HG03095 (cell line): ENCODE measurements around the gene GARIN6.
"Not testable (repeated sequence)": the region's sequence is repeated elsewhere in the genome, so short reads cannot be mapped to it uniquely, and the experiment has no call there.

ENCODE experiments used
- ATAC-seq: cut with Tn5 transposase; IDR thresholded peaks from one replicate; pipeline ENCODE4 v1.9.1; 2021; ENCODE audit warnings: moderate library complexity; ENCODE audit not compliant: unreplicated experiment

Gene GARIN6

DNA sequence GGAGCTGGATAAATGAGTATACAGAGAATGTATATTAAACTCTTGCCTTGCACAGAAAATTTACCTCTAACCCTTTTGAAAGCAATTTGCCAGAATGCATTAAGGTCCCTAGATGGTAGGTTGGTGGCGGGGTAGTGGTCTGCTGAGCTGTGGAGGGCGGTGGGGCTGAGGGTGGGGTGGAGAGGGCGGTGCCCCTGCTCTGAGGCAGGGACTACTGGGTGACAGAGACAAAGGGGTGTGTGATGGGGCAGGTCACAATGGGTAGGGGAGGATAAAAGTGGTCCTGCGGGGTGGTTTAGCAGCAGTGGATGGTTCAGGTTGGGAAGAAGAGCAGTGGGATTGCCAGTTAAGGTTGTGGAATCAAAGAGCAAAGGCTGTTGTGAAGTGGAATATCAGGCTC is at the start of gene GARIN6:
Gene GARIN6, plus strand, starts transcription at position 301 of the 400 bp plus-strand sequence. CDS start 422 bp downstream, outside the sequence.
- no peak for ATAC-seq

DNA sequence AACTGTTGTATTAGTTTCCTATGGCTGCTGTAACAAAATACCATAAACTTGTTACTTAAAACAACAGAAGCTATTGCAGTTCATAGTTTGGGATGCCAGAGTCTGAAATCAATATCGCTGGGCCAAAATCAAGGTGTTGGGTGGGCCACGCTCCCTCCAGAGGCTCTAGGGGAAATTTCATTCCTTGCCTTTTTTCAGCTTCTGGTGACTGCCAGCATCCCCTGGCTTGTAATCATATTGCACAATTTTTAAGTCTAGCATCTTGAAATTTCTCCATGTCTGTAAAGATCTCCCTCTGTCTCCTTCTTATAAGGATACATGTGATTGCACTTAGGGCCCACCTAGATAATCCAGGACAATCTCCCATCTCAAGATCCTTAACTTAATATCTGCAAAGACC is 48.8 kb upstream of the GARIN6 start:
- no peak for ATAC-seq

DNA sequence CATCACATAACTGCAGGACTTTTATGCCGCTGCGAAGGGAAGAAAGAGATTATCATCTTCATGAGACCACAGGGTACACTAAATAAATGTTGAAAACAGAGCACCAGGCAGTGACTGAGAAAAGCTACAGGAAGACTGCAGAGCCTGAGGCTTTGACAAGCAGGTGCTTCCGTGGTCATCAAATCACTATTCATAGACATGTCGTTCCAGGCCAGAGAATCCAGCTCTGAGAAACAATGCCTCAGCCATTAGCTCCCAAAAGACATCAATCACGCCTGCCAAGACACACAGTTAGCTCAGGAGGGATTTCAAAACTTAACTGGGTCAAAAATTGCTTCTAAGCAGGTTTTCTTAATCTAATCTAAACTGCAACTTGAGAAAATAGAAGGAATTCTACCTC is 47.2 kb upstream of the GARIN6 start:
- ATAC-seq = peak; percentile 83

DNA sequence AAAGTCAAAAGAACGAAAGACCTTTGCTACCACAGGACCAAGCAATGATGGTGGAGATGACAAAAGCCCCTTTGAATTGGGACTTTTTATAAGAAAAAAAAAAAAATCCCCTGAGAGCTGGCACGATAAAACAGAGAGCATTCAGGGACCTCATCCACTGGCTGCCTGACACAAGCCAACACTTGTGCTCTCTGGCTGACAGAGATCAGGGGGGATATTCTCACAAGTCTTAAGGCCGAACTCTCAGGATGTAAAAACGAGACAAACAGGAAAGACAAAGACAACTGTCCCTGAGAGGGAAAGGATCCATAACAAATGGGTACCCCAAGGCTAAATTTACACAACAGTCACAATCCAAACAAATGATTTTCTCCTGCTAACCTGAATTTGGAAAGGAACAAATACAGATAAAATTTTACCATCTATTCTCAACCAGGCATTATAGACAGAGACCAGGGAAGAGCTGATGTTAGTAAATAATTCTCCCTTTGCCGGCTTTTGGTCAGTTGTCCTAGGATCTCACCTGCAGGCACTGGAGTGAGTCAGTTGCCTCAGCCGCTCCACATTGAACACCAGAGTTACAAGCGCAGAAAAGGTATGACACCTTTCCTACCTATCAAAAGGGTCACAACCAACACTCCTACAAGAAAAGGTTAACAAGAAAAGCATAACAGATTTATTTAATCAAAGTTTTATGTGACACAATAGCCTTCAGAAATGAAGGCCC is 37.9 kb upstream of the GARIN6 start:
- no peak for ATAC-seq

DNA sequence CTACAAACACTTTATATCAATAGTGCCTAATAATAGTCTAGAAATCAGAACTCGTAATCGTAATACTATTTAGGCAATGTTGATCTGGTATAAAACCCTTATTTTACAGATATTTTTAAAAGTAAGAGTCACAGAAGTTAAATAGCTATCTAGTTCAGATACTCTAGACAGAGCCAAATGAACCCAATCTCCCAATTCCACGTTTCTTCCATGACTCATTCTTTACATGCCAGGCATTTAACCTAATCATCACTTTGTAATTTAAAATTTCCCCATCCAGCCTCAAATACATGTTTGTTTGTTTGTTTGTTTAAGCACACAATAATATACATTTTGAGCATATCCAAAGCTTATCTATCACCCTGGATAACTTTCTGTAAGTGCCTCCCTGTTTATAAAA is 36.4 kb upstream of the GARIN6 start:
- no peak for ATAC-seq

DNA sequence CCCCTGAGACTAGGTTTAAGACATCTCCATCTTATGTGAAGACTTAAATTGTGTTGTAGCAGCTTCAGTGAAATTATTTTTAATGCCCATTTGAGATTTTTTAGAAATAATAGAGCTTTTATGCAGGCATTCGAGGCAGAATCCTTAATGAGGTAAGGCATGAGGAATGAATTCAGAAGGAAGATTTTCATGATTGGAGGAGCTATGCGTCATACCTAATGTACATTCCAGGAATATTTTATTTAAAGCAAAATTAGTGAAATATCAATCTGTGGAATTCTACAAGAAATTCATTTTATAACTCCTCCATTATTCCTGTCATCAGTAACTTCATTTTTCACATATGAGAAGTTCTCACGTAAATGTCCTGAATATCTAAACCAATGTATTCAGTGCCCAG is 36.0 kb upstream of the GARIN6 start:
- no peak for ATAC-seq

DNA sequence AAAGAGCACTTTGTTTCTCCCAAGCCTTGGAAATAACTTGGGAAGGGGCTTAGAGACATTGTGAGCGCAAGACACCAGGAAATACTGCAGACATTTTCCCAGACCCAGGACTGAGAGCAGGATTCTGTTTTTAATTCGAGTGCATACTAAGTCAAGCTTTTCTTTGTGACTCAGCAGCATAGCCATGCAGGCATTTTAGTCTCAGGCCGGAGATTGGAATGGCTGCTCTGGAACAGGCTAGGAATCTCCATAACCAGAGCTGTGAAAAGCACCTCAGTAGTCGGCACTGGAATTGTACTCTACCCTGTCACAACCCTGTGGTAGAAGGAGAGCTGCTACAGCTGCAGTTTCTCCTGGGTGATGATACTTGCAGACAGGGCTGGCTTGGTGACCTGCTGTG is 28.9 kb upstream of the GARIN6 start:
- no peak for ATAC-seq

DNA sequence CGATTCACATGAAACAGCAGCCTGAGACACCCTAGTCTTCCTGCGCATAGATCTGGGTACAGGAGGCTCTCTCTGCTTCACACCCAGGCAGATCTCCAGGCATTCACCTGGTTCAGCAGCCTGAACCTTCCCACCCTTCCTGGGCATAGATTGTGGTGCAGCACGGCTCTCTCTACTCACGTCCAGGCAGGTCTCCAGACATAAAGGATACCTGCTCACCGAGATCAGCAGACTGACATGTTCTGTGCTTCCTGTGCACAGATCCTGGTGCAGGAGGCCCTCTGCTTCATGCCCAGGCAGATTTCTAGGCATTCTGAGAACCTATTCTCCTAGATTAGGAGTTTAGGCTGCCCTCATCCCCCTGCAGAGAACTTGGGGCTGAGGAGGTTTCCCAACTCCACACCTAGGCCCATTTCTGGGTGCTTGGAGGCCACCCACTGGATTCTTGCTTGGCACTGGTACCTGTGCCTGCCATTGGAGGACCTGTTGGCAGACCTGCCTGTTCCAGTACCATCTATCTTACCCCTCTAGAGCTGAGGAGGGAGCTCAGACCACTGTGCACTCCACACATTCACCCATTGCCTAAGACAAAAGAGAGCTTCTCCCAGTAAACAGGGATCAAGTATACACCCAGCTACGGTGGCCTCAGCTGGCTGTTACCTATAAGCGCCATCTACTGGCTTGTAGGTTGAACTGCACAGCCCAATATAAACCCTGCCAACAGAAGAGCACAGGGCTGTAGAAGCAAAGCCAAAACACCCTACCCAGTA is 28.0 kb upstream of the GARIN6 start:
- peak; percentile 96 for ATAC-seq

DNA sequence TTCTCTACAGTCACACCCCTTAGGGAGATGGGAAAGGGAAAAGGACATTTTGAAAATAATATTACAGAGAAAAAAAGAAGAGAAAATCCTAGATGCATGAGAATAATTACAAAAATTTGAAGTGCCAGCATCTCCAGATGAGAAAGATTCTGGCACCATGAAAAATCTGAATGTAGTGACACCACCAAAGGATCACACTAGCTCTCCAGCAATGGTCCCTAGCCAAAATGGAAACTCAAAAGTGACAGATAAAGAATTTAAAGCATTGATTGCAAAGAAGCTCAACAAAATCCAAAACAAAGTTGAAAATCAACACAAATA is 27.4 kb upstream of the GARIN6 start:
- no peak for ATAC-seq

DNA sequence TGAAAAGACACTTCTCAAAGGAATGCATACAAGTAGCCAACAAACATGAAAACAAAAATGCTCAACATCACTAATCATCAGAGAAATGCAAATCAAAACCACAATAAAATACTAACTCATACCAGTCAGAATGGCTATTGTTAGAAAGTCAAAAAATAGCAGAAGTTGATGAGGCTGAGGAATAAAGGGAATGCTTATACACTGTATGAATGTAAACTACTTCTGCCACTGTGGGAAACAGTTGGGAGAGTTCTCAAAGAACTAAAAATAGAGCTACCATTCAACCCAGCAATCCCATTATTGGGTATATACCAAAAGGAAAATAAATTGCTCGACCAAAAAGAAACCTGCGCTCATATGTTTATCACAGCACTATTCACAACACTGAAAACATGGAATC is 23.0 kb upstream of the GARIN6 start:
- ATAC-seq = not testable (repeated sequence)

DNA sequence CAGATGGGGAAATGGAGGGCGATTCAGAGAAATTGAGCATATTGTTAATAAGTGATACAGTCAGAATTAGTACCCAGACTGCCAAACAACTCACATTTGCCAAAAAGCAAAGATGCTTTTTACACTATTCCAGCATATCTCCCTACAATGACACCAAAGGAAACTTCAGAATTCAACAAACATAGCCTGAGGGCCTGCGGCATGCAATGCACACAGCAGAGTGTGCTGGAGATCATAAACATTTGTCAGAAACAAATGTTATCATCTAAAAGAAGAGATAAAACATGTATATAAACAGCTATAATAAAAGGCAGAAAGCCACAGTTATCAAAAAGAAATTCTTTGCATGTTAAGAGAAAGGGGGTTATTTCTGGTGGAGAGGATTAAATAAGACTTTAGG is 20.1 kb upstream of the GARIN6 start:
- ATAC-seq = no peak

DNA sequence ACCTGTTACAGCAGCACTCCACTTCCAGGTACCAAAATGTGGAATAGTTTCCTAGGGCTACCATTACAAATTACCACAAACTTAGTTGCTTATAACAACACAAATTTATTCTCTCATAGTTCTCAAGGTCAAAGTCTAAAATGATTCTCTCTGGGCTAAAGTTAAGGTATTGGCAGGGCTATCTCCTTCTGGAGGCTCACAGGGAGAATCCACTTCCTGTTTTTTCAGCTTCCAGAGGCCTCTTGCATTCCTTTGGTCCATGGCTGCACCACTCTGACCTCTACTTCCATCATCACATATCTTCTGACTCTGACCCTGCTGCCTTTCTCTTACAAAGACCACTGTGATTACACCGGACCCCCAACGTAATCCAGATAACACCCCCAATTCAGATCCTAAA is 2.9 kb upstream of the GARIN6 start:
- no peak for ATAC-seq

DNA sequence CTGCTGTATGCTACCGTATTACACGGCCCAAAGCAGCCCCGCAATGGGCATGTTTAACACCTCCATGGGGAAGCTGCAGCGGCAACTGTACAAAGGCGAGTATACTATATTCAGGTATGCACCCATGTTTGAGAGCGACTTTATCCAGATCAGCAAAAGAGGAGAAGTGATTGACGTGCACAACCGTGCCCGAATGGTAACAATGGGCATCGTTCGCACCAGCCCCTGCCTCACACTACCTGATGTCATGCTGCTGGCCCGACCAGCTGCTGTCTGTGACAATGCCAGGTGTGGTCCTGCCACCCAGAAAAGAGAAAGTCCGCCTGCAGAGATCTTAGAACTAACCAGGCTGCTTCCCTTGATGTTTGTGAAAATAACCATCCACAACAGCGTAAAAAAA is 630 bp downstream of the GARIN6 start:
- no peak for ATAC-seq

DNA sequence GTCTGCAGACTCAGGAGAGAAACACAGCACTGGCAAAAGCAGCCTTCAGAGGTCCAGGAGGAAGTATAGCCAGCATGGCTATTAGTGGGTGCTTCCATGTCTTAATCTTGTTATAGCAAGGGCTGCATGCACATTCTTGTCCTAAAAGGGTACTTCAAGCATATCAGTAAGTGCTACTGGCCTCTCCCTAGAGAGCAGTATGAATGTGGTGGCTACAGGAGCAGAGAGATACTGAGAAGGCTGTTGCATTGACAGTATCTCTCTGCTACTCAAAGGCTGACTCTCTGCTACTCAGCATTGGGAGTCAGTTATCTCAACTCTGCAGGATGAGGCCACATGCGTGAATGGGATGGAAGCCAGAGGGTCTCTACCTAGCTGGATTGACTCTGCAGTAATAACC is 2.0 kb downstream of the GARIN6 start:
- ATAC-seq = no peak

DNA sequence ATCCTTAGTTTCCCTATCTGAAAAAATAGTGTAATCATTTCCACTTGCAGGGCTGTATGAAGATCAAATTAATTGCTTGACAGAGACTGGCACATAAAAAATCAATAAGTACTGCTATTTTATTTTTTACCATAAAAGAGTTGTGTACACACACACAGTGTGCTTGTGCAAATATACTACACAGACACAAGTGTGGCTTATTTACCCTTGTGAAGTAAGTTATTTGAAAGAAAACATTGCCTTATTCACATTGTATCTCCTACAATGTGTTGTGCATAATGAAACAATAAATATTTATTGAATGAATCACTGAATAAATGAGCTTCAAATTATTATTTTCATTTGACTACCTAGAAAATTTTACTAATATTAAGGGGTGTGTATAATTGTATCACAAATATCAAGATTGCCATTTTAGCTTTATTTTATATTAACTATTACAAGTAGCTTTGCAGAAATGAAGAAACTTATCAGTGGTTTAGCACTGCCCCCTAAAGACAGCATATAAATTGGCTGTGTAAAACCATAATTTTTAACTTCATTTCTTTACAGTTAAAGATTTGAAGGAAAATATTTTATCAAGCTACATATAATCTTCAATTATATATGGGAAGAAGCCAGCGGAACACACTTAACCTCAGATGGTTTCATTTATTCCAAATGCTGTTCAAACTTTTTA is 11.3 kb downstream of the GARIN6 start:
- ATAC-seq = no peak

DNA sequence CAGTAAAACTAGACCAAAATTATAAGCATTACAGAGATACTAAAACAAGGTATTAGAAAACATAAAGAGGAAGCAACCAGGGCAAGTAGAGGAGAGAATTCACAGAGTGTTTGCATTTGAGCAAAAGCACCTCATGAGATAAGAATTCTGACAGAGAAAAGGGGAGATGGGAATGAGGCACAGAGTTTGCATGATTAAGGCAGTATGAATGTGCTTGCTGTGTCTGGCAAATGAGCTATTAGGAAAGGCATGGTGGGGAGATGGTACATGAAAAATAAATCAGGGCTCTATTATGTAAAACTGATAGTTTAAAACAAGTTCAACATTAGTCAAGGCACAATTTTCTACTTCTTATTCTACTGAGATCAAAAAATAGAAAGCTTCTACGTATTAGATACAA is 23.1 kb downstream of the GARIN6 start:
- no peak for ATAC-seq

DNA sequence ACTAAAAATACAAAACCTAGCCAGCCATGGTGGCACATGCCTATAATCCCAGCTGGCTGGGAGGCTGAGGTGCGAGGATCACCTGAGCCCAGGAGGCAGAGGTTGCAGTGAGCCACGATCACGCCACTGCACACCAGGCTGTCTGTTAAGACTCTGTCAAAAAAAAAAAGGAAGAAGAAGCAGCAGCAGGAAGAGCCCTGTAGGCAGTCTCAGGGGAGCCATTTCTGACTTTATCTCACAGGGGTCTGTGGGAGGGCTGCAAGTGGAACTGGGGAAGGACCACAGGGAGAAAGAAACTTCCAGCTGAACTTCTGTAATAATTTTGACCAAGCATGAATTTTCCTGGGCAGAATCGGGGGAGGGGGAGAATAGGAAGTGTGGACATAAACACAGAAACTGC is 32.7 kb downstream of the GARIN6 start:
- ATAC-seq = no peak

DNA sequence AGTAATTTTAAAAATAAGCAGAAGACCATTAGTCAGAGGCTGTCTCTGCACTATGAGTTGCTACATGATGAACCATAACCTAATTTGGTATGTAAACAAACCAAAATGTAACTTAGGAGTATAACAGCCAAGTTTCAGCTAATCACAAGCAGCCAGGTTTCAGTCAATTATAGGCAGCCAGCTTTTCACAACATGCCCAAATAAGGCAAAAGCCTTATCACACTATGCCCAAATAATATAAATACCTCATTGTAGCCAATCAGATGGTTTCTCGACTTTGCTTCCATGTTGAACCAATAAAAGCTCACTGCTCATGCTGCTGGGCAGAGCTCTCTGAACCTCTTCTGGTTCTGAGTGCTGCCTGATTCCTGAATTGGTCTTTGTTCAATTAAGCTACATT is 38.6 kb downstream of the GARIN6 start:
- no peak for ATAC-seq

DNA sequence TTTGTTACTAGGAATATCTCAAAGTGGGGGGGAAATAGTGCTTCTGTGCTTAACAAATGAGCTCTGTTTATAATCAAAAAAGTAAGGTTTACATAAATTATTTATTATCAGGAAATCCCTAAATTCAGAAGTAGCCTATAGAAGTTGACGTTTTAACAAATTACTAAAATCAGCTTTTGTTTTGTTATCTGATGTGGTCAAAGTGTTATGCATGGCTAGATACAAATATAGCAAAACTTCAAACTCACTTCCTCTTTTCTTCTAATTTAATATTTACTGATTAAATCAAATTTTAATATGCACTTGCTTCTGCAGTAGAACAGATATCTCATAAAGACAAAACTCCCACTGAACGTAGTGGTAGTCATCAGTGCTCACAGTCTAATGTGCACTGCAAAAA is 47.5 kb downstream of the GARIN6 start:
- ATAC-seq = no peak
